ENCODE data around the gene RESP18.

DNA sequence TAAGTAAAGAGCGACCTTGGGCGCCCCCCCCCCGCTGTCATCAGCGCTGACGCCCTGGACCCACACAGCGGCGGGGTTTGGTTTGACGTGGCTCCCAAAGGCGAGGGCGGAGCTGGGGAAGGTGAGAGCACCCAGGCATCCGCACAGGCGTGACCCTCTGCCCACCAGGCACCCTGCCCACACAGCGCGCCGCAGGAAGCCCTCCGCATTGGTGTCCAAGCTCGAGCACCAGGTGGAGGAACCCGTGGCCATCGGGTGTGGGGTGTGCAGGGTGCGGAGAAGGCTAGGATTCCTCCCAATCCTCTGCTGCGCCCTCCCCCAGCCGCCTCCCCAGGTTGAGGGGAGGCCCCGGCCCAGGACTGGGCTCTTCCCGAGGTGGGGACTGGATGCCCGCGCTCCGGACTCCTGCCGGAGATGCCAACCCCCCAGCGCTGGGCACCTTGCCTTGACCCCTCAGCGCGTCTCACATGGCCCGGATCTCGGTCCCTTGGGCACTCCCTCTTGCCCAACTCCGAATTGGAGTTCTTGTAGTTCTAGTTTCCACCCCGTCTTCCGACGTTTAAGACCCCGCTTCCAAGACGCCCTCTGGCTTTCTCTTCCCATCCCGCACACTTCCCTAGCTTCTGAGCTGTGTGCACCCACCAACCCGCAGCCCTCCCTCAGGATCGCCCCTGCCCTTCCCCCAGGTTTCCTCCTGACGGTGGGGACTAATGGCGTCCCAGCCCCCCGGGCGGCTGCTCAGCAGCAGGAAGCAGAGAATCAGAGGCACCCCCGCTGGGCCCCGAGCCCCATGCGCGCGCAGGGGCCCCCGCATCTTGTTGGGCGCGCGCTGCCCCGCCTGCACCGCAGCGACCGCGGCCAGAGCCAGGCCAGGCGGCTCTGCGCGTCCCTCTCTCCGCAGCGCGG, 25.9 kb upstream of the RESP18 start:
- TF ChIP-seq, protein P1, sequence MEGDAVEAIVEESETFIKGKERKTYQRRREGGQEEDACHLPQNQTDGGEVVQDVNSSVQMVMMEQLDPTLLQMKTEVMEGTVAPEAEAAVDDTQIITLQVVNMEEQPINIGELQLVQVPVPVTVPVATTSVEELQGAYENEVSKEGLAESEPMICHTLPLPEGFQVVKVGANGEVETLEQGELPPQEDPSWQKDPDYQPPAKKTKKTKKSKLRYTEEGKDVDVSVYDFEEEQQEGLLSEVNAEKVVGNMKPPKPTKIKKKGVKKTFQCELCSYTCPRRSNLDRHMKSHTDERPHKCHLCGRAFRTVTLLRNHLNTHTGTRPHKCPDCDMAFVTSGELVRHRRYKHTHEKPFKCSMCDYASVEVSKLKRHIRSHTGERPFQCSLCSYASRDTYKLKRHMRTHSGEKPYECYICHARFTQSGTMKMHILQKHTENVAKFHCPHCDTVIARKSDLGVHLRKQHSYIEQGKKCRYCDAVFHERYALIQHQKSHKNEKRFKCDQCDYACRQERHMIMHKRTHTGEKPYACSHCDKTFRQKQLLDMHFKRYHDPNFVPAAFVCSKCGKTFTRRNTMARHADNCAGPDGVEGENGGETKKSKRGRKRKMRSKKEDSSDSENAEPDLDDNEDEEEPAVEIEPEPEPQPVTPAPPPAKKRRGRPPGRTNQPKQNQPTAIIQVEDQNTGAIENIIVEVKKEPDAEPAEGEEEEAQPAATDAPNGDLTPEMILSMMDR (IDR thresholded peaks at IDR 0.05): no peak
- no peak for TF ChIP-seq ZFX (IDR thresholded peaks at IDR 0.05; ENCODE audit: borderline replicate concordance)

Measured in 22Rv1 (cell line).